Caco-2 (cell line): ENCODE data around the gene USP30. TPM values are rescaled to one million over a fixed set of nuclear protein-coding genes. Genes with fewer than 3 reads are reported as not detected.

ENCODE experiments used
- BruUV-seq: library from RNA; stranded (reverse); fragments of 400-500 nt; replicated peaks from 2 replicates; lab custom pipeline; 2021; lab: Mats Ljungman, UMichigan
- CTCF ChIA-PET: fragments of 300-600 bp; sonication (Branson Sonifier 250); formaldehyde crosslinking; loops from one replicate; lab custom pipeline; 2022; ENCODE audit warnings: antibody characterized with exemption; lab: Charles Lee
- POLR2A ChIA-PET: fragments of 300-600 bp; sonication (Branson Sonifier 250); formaldehyde crosslinking; loops from one replicate; lab custom pipeline; 2022; ENCODE audit warnings: antibody characterized with exemption; lab: Charles Lee
- DNase-seq, 2 experiments: peaks; one replicate each; pipeline versions ENCODE4 v3.0.0 to v3.0.0-alpha.2; 2020 to 2022
- H3K27me3 ChIP-seq: replicated peaks from 2 replicates; pipeline ENCODE4 v1.6.0; 2011; ENCODE audit warnings: low read length; ENCODE audit not compliant: control insufficient read depth, insufficient read depth
- H3K36me3 ChIP-seq: 2 replicates; pipeline ENCODE4 v1.5.1; 2011; ENCODE audit warnings: low read length; ENCODE audit not compliant: control insufficient read depth, insufficient read depth
- H3K4me1 ChIP-seq: fragments of 250-450 bp; sonication (Bioruptor Pico); 2 replicates; pipeline ENCODE4 v1.5.1; 2020; ENCODE audit warnings: mild to moderate bottlenecking
- H3K4me3 ChIP-seq: 2 replicates; pipeline ENCODE4 v1.5.1; 2011; ENCODE audit warnings: low read depth, mild to moderate bottlenecking, control low read depth, low read length
- H3K9me3 ChIP-seq: fragments of 250-450 bp; sonication (Bioruptor Pico); 2 replicates; pipeline ENCODE4 v1.5.1; 2020; ENCODE audit warnings: mild to moderate bottlenecking, moderate library complexity
- H3K27ac Mint-ChIP-seq: one replicate; pipeline ENCODE4 v1.8.0; 2022; ENCODE audit warnings: mixed read lengths; ENCODE audit not compliant: unreplicated experiment
- H3K27me3 Mint-ChIP-seq: one replicate; pipeline ENCODE4 v1.8.0; 2022; ENCODE audit warnings: mixed read lengths; ENCODE audit not compliant: insufficient read depth, unreplicated experiment
- H3K36me3 Mint-ChIP-seq: one replicate; pipeline ENCODE4 v1.8.0; 2022; ENCODE audit warnings: mild to moderate bottlenecking, mixed read lengths; ENCODE audit not compliant: insufficient read depth, unreplicated experiment
- H3K4me1 Mint-ChIP-seq: one replicate; pipeline ENCODE4 v1.8.0; 2022; ENCODE audit warnings: low read depth, mixed read lengths; ENCODE audit not compliant: unreplicated experiment
- H3K4me3 Mint-ChIP-seq: one replicate; pipeline ENCODE4 v1.8.0; 2022; ENCODE audit warnings: mild to moderate bottlenecking, moderate library complexity, mixed read lengths; ENCODE audit not compliant: unreplicated experiment
- H3K9me3 Mint-ChIP-seq: one replicate; pipeline ENCODE4 v1.8.0; 2022; ENCODE audit warnings: mixed read lengths; ENCODE audit not compliant: unreplicated experiment
- CTCF ChIP-seq, 2 experiments: fragments of 200-600 bp in 1 of 2; IDR thresholded peaks; 1 replicate in 1 of 2; 2 replicates in 1 of 2; pipeline versions ENCODE4 v1.5.1 to v1.8.0; 2011 to 2022; ENCODE audit warnings: antibody characterized with exemption in 1 of 2, control low read depth in 1 of 2, inconsistent platforms in 1 of 2, low read depth in 1 of 2, low read length in 1 of 2, mild to moderate bottlenecking in 1 of 2, moderate library complexity in 1 of 2; ENCODE audit not compliant: insufficient read depth in 1 of 2, severe bottlenecking in 1 of 2, unreplicated experiment in 1 of 2
- intact Hi-C: fragments of 100-400 bp; cut with micrococcal nuclease; formaldehyde crosslinking; loops from one replicate; pipeline ENCODE4 v1.10.0; 2022; ENCODE audit not compliant: unreplicated experiment
- total RNA-seq: library from RNA; stranded (reverse); gene quantifications from 2 replicates; pipeline ENCODE4 v1.2.3, GENCODE V29; 2022

The USP30 gene
- total RNA-seq, 1 experiment from 2014 or later, result 11.9 TPM

- no peaks in the 10 kb centered on the region for H3K36me3 ChIP-seq
- ChIA-PET POLR2A (no interaction called here), CTCF (no interaction called here)
- H3K36me3 Mint-ChIP-seq, result no peaks in the 10 kb centered on the region
- DNase-seq, result no peak
- H3K27me3 ChIP-seq, result no peaks in the 10 kb centered on the region
- no peak for TF ChIP-seq CTCF (IDR thresholded peaks at IDR 0.05; ENCODE audit: insufficient read depth in 1 of 2, low read depth in 1 of 2, low read length in 1 of 2, severe bottlenecking in 1 of 2, unreplicated experiment in 1 of 2)
- intact Hi-C loops, result no loop called here
- no TSS peak for BruUV-seq
- no peaks in the 10 kb centered on the region for H3K27me3 Mint-ChIP-seq
- no peak overlapping the region for H3K4me3 Mint-ChIP-seq
- no peak overlapping the region for H3K4me3 ChIP-seq
- no peaks in the 10 kb centered on the region for H3K9me3 ChIP-seq
- H3K27ac Mint-ChIP-seq, result no peak overlapping the region
- no peaks in the 10 kb centered on the region for H3K9me3 Mint-ChIP-seq
- no peaks in the 10 kb centered on the region for H3K4me1 Mint-ChIP-seq
- no peaks in the 10 kb centered on the region; the same call in 1 of the 2 replicates for H3K4me1 ChIP-seq
These were observed 69.0 kb downstream of the USP30 start for GRCh38 chr12:109121346-109121880.

GRCh38 chr12:109124878-109125648 is 72.7 kb downstream of the USP30 start:
- no peak overlapping the region for H3K27ac Mint-ChIP-seq
- no TSS peak for BruUV-seq
- H3K36me3 Mint-ChIP-seq, result no peaks in the 10 kb centered on the region
- Histone ChIP-seq H3K27me3 (no peaks in the 10 kb centered on the region), H3K4me3 (no peak overlapping the region), H3K9me3 (no peaks in the 10 kb centered on the region), H3K4me1 (no peaks in the 10 kb centered on the region), H3K36me3 (no peaks in the 10 kb centered on the region)
- POLR2A ChIA-PET, result no interaction called here
- H3K4me1 Mint-ChIP-seq, result no peaks in the 10 kb centered on the region
- intact Hi-C loops, result no loop called here
- no peaks in the 10 kb centered on the region for H3K27me3 Mint-ChIP-seq
- H3K9me3 Mint-ChIP-seq, result no peaks in the 10 kb centered on the region
- no peak for DNase-seq
- no peak for TF ChIP-seq CTCF (IDR thresholded peaks at IDR 0.05; ENCODE audit: insufficient read depth in 1 of 2, low read depth in 1 of 2, low read length in 1 of 2, severe bottlenecking in 1 of 2, unreplicated experiment in 1 of 2)
- CTCF ChIA-PET, result no interaction called here
- H3K4me3 Mint-ChIP-seq, result no peak overlapping the region

GRCh38 chr12:109125791-109126190 is 73.4 kb downstream of the USP30 start:
- no peak overlapping the region for H3K4me3 Mint-ChIP-seq
- POLR2A ChIA-PET, result no interaction called here
- intact Hi-C loops, result no loop called here

More at GRCh38 chr12:109125791-109126190, 73.4 kb downstream of the USP30 start:
- Histone ChIP-seq H3K4me3 (no peak overlapping the region), H3K27me3 (no peaks in the 10 kb centered on the region), H3K4me1 (no peaks in the 10 kb centered on the region), H3K36me3 (no peaks in the 10 kb centered on the region), H3K9me3 (no peaks in the 10 kb centered on the region)
- CTCF ChIA-PET, result no interaction called here
- no peaks in the 10 kb centered on the region for H3K27me3 Mint-ChIP-seq
- TF ChIP-seq CTCF (IDR thresholded peaks at IDR 0.05; ENCODE audit: insufficient read depth in 1 of 2, low read depth in 1 of 2, low read length in 1 of 2, severe bottlenecking in 1 of 2, unreplicated experiment in 1 of 2), result no peak
- H3K9me3 Mint-ChIP-seq, result no peaks in the 10 kb centered on the region
- DNase-seq, result no peak
- no peak overlapping the region for H3K27ac Mint-ChIP-seq
- no peaks in the 10 kb centered on the region for H3K36me3 Mint-ChIP-seq
- no TSS peak for BruUV-seq
- H3K4me1 Mint-ChIP-seq, result no peaks in the 10 kb centered on the region
